Stimulated activated CD8-positive, alpha-beta memory T cell treated with anti-CD3 and anti-CD28 coated beads, Interleukin-4, amount 100 ng/mL, for 24 hours (primary cell): ENCODE results near the gene NUP153.
"Not testable (repeated sequence)": the region's sequence is repeated elsewhere in the genome, so short reads cannot be mapped to it uniquely, and the experiment has no call there.

Experiments
- DNase-seq: peaks from one replicate; pipeline ENCODE4 v3.0.0-alpha.2; 2020; ENCODE audit warnings: low read depth

The NUP153 gene

DNA sequence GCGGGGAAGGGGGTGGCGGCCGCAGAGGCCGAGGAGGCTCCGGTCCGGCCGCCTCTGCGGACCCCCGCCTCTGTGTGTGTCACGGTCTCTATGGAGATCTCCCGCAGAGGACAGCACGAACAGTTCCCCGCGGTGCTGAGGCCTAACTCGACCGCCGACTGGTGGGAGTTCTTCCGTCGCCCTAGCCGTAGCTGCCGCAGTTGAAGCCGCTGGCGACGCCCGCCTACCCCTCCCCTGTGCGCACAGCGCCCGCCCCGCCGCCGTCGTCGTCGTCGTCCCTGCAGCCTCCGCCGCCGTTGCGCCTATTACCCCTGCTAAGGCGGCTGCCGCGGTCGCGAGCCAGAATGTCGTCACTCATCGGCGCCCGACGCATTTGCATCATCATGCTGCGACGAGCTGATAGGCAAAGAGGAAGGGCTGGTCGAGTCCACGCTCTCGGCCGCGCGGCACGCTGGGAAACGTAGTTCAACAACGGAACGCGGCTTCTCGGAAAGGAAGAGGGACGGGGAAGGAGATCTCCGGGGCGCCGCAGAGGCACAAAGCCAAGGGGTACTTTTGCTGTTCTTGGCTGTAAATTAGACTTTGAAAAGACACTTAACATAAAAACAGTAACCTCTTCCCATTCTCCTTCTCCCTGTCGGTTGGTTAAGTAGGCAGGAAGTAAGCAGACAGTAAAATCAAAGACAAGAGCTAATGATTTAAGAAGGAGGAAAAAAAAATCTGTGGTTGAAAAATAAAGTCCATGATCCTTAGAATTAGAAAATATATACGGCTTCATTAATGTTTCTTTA is at the start of gene NUP153:
Gene NUP153, minus strand, starts transcription at position 346 of the 791 bp plus-strand sequence. CDS start 538 bp downstream, outside the sequence.
- peak; percentile 100 for DNase-seq

DNA sequence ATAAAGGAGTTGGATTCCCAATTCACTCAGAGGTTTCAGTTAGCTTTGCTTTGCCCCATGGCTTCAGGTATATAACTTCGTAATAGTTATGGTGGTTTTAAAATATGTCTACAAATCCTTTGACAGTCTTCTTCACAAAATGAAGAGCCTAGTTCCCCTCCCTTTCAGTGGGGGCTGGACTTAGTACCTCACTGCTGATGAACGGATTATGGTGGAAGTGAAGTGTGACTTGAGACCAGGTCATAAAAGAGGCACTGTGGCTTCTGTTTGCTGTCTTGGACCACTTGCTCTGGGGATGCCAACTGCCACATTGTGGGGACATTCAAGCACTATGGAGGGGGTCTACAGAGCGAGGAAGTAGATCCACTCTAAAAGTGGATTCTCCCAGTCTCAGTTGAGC is 47.5 kb upstream of the NUP153 start:
- no peak for DNase-seq

DNA sequence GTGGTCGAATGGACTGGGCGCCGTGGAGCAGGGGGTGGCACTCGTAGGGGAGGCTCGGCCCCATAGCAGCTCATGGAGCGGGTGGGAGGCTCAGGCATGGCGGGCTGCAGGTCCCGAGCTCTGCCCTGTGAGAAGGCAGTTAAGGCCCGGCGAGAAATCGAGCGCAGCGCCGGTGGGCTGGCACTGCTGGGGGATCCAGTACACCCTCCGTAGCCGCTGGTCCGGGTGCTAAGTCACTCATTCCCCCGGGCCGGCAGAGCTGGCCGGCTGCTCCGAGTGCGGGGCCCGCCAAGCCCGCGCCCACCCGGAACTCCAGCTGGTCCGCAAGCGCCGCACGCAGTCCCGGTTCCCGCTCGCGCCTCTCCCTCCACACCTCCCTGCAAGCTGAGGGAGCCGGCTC is 38.6 kb upstream of the NUP153 start:
- DNase-seq, result not testable (repeated sequence)

DNA sequence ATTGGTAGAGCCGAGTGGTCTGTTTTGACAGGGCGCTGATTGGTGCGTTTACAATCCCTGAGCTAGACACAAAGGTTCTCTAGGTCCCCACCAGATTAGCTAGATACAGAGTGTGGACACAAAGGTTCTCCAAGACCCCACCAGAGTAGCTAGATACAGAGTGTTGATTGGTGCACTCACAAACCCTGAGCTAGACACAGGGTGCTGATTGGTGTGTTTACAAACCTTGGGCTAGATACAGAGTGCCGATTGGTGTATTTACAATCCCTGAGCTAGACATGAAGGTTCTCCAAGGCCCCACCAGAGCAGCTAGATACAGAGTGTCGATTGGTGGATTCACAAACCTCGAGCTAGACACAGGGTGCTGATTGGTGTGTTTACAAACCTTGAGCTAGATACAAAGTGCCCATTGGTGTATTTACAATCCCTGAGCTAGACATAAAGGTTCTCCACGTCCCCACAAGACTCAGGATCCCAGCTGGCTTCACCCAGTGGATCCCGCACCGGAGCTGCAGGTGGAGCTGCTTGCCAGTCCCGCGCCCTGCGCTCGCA is 38.1 kb upstream of the NUP153 start:
- DNase-seq, result not testable (repeated sequence)

DNA sequence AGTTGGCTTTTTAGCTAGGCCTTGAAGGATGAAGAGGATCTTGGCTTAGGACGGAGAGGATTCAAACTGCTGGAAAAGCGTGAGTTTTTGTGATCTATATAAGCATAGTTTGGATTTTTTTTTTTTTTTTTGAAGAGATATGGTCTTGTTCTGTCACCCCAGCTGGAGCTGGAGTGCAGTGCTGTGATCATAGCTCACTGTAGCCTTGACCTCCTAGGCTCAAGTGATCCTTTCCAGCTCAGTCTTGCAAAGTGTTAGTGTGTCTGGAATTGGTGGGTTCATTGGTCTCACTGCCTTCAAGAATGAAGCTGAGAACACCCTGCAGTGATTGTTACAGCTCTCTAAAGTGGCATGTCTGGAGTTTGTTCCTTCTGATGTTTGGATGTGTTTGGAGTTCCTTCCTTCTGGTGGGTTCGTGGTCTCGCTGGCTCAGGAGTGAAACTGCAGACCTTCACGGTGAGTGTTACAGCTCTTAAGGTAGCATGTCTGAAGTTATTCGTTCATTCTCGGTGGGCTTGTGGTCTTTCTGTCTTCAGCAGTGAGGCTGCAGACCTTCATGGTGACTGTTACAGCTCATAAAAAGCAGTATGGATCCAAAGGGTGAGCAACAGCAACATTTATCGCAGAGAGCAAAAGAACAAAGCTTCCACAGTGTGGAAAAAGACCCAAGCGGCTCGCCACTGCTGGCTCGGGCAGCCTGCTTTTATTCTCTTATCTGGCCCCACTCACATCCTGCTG is 37.5 kb upstream of the NUP153 start:
- DNase-seq, result no peak

DNA sequence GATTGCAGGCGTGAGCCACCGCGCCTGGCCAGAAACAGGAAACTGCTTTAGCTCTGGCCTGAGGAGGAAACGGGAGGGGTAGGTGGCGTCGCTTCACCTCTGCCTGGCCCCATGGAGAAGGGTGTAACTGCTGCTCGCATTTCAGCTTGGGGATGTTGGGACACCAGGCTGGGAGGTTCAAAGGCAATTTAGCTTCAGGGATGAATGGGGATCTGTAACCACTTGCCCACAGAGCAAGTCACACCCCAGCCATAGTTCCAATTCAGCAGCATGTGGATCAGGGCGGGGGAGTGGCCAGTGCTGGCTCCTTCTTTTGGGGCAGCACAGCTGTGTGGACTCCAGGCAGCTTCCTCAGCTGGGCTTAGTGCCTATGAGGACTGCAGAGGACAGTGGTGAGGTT is 34.8 kb upstream of the NUP153 start:
- no peak for DNase-seq

DNA sequence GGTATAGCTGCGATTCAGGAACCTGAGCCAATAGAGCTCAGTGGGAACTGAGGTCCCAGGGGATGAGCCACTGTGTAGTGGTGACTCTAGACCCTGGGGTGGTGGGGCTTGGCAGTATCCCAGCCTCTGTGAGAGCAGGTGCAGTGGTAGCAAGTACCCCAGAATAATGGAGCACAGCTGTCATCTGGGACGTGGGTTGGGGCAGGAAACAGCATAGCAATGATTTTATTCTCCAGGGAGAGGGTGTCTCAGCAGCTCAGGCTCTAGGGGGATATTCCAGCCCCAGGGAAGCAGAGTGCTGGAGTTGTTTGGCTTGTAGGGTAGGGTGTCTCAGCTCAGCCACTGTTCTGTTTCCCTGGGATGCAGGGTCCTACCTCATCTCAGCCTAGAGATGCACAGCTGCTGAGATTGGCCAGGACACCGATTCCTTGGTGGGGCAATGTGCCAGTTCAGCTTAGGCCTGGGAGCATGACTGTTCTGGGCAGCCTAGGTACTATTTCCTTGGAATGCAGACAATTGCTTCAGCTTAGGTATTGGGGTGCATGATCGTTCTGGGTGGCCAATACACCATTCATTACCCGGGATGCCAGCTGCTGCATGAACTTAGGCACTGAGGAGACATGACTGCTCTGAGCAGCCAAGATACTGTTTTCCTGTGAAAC is 34.0 kb upstream of the NUP153 start:
- no peak for DNase-seq

DNA sequence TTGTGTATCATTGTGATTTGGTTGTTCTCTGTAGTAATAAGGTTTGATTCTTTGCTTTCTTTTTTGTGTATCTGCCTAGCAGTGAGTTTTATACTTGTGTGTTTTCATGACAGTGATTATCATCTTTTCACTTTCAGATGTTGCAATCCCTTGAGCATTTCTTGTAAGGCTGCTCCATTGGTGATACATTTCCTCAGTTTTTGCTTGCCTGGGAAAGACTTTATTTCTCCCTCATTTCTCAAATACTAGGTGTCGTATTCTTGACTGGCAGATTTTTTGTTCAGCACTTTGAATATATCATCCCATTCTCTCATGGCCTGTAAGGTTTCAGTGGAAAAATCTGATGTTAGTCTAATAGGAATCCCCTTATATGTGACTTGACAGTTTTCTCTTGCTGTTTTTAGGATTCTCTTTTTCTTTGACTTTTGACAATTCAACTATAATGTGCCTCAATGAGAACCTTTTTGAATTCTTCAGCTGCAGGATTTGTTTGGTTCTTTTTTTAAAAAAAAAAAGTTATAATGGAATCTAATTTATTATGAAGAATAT is 31.1 kb upstream of the NUP153 start:
- no peak for DNase-seq

DNA sequence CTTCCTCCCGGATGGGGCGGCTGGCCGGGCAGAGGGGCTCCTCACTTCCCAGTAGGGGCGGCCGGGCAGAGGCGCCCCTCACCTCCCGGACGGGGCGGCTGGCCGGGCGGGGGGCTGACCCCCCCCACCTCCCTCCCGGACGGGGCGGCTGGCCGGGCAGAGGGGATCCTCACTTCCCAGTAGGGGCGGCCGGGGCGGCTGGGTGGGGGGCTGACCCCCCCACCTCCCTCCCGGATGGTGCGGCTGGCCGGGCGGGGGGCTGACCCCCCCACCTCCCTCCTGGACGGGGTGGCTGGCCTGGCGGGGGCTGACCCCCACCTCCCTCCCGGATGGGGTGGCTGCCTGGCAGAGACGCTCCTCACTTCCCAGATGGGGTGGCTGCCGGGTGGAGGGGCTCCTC is 28.6 kb upstream of the NUP153 start:
- not testable (repeated sequence) for DNase-seq

DNA sequence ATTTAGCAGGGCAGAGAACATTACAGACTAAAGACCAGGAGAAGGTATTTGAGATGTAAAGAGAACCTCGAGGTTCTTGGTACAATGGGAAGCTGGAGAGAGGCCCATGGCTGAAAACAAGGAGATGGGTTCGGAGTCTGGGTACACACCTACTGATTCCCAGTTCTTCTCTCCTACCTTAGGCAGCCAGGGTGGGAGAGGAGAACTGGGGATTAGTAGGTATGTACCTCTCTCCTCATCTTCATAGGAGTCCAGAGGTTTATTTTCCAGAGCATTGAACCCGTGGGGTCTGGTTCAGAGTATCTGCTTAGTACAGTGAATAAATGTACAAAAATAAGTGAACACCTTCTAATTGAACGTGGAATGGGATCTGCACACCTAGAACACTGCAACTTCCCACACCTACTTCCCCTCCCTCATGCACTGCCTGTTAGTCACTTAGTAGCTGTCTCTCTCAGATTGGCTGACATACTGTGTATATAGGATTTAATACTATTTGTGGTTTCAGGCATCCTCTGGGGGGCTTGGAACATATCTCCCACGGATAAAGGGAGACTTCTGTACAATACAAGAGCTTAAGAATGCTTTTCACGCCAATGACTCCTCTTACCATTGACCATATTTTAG is 23.5 kb upstream of the NUP153 start:
- DNase-seq, result no peak

DNA sequence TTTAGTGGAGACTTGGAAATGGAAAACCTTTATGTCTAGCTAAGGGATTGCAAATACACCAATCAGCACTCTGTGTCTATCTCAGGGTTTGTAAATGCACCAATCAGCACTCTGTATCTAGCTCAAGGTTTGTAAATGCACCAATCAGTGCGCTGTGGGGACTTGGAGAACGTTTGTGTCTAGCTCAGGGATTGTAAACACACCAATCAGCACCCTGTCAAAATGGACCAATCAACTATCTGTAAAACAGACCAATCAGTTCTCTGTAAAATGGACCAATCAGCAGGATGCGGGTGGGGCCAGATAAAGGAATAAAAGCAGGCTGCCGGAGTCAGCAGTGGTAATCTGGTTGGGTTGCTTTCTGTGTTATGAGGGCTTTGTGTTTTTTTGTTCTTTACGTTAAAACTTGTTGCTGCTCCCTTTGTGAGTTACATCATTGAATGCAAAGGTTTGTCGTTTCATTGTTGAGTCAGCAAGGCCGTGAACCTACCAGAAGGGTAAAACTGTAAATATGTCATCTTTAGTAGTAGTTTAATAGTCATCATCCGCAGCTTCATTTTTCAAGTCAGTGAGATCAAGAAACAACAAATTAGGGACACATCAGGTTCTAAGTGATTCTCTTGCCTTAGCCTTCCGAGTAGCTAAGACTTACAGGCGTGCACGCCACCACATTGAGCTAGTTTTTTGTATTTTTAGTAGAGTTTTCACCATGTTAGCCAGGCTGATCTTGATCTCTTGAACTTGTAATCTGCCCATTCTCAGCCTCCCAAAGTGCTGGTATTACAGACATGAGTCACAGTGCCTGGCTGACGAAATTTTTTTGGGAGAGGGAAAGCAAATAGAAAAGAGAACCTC is 22.7 kb upstream of the NUP153 start:
- no peak for DNase-seq

DNA sequence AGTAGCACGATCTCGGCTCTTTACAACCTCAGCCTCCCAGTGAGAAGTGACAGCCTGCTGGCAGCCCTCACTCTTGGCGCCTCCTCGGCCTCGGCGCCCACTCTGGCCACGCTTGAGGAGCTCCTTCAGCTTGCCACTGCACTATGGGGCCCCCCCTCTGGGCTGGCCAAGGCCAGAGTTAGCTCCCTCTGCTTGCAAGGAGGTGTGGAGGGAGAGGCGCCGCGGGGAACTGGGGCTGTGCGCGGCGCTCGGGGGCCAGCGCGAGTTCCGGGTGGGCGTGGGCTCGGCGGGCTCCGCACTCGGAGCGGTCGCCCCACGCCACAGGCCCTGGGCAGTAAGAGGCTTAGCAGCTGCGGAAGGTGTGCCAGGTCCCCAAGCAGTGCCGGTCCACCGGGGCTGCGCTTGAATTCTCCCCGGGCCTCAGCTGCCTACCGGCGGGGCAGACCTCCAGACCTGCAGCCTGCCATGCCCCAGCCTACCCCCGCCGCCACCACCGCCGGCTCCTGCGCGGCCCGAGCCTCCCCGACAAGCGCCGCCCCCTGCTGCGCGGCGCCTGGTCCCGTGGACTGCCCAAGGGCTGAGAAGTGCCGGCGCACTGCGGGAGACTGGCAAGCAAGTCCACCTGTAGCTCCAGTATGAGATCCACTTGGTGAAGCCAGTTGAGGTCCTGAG is 22.0 kb upstream of the NUP153 start:
- no peak for DNase-seq

DNA sequence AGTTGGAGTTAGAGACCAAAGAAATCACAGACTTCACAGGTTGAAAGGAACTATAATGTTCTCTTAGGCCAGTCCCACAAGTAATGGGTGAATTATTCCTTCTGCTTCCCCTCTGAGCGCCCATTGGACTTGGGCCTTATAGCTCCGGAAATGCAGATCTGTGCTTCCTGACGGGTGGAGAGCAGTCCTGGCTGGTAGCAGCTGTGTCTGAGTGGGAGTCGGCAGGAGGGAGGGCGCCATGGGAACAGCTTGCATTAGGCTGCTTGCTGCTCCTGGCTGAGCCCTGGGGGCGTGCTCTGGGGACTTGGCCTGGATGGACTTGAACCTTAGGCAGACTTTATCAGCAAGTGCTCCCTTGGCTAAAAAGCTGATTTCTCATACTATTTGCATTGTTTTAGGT is 18.4 kb upstream of the NUP153 start:
- DNase-seq, result no peak

DNA sequence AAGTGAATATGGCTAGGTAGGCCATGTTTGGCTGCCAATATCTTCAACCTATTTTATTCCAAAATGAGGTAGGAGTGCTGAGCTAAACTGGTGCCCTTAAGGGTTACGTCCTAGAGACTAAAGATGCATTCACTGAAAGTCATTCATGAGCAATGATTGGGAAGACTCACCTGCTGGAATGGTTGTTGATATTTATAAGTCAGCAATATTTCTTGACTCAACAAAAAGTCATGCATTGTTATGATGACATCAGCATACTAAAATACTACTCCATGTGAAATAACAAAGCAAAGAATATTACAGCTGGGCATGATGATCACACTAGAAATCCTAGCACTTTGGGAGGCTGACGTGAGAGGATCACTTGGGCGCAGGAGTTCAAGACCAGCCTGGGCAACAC is 17.6 kb upstream of the NUP153 start:
- no peak for DNase-seq

DNA sequence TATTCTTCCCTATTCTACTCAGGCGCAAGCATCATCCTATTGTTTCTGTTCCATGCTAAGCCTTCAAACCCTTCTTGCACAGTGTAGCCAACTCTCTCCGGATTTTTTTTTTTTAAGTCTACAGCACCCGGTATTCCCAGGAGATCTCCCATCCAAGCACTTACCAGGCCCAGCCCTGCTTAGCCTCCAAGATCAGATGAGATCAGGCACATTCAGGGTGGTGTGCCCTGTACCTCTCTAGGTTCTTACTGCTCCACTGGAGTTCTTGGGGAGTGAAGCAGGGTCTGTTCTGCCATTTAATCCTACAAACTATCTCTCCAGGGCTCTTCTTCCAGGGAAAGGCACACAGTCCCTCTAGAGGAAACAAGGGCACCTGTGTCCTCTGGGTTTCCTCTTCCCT is 14.9 kb upstream of the NUP153 start:
- no peak for DNase-seq

DNA sequence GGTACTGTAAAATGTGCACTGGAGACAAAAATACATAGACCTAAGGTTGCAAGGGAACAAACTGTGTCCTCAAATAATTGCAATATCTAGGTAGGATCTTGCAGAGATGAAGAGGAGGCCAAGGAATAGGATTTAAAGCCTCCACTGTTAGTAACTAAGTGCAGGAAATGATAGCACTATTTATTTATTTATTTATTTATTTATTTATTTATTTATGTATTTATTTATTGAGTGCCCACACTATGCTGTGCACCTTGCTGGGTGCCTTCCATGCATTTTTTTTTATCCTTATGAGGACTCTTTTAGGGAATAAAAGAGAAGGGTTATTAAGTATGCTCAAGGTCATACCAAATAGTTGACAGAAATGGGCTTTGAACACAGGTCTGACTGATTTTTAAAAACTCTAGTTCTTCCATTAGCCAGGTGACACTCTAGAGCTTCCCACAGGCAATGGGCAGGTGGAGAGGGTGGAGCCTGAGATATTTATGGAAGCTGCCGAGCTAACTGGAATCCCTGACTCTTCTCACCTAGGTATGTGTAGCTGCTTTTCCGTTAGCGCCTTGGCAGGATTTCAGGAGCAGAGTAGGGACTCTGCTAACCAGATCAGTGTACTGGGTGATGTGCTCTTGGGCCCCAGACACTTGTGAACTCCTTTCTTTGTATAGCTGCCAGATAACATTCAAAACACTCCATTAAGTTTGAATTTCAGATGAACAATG is 12.8 kb upstream of the NUP153 start:
- DNase-seq, result no peak

DNA sequence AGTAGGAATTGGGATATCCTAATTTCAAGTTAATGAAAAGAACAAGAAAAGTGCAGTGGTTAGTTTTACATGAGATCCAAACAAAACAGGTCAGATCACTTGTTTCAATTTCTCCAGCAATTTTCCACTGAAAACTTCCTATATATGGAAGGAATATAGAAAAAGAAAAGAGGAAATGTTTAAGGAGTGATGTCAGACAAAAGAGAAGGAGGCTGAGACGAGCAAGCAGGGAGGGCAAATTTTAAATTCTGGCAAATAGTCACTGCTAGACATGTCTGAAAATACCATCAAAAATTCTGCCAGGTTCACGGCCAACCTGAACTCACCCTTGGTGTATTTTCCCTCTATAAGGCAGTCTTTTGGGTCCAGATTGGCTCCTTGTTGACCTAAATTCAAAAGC is 9.5 kb upstream of the NUP153 start:
- no peak for DNase-seq

DNA sequence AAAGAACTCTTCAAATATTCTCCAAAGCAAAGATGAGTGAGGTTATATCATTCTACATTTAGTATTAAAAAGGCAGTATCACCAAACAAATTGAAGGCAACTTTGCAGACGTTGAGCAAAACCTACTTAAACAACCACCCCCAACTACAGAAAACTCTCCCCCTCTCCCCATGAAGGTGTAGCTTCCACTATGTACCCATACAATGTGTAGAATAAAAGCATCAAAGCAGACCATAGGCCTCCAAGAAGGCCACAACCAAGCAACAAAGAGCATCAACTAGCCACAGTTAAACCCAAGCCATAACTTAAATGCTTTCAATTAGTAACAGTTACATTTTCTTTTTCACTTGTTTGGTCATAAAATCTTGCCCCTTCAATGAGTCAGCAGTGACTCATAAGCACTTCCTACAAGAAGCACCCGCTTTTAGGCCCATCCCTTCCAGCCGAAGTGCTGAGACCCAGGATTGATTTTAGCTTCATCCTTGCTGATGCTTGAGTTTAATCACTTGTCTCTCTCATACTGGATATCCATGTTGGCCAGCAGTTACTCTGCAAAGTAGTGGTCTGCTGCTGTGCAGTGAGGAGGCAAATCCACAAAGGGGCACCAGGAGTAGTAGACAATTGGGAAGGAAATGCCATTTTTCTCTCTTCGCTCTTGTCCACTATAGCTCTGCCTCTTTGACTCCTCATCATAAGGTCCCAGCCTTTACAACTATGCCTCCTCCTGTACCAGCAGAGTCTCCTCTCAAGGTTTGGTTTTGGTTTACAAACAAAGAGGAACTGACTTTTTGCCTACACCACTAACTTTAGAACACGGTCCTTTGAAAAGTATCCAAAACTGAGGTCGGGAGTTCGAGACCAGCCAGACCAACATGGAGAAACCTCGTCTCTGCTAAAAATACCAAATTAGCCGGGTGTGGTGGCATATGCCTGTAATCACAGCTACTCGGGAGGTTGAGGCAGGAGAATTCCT is 8.4 kb upstream of the NUP153 start:
- no peak for DNase-seq

DNA sequence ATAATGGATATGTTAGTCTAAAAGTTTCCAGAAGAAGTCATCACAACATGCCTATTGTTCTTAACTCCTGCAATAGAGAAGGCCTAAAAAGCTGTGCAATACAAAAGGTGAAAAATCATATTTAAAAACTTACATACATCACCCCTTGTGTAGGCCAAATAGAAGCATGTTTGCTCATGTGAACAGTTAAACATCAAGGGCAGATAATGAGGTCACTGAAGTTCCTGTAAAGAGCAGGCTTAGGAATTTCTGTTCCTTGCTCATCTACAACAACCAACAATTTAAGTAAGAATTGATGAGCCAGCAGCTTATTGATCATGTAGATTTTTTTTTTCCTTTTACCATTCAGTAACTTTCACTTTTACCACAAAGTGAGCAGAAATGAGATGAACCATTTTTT is 7.5 kb upstream of the NUP153 start:
- DNase-seq, result no peak
